AG08395 (cell line): ENCODE results near the gene GPSM1.
"Not testable (repeated sequence)": the region's sequence is repeated elsewhere in the genome, so short reads cannot be mapped to it uniquely, and the experiment has no call there.

ENCODE experiments used
- DNase-seq: peaks from one replicate; pipeline ENCODE4 v3.0.0; 2012; ENCODE audit warnings: mixed read lengths, low spot score

The GPSM1 gene

GRCh38 chr9:136344544-136345280 lies 17.4 kb downstream of the GPSM1 start:
- DNase-seq: no peak

- peak; percentile 70 for DNase-seq
Measured at GRCh38 chr9:136345281-136346156, 18.2 kb downstream of the GPSM1 start.

DNA sequence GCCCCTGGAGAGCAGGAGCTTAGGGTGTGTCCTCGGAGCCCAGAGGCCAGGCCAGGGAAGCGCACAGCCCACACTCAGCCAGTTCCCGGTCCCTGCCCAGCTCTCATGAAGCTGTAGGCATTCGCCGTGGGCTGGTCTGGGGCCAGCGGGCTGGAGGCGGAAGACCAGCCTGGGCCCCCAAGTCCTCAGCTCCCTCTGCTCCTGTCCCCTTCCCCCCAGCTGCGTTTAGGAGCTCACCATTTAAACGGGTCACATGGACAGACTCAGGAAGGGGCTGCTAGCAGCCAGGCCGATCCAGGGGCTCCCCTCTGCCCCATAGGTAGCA lies 18.8 kb downstream of the GPSM1 start:
- no peak for DNase-seq

DNA sequence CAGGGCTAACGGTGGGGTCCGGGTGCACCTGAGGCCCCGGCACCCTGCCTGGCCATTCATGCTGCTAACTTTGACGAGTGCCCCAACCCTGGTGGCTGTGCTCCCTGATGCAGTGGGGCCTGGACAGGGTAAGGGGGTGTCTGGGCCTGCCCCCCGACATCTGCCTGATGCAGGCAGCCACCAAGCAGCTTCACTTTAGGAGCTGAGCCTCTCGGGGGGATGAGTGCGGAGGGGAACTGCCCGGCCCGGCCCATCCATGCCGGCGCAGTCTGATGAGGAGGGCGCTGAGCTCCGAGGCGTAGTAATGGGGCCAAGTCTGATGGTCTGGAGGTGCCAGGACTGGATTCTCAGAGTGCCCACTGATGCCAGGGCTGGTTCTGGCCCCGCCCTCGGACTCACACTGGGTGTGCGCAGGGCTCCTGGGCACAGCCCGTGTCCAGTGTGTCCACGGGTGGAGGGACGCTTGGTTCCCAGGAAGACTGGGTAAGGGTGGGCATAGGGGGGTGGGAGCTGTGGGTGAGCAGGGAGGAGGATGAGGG lies 19.7 kb downstream of the GPSM1 start:
- DNase-seq: no peak

DNA sequence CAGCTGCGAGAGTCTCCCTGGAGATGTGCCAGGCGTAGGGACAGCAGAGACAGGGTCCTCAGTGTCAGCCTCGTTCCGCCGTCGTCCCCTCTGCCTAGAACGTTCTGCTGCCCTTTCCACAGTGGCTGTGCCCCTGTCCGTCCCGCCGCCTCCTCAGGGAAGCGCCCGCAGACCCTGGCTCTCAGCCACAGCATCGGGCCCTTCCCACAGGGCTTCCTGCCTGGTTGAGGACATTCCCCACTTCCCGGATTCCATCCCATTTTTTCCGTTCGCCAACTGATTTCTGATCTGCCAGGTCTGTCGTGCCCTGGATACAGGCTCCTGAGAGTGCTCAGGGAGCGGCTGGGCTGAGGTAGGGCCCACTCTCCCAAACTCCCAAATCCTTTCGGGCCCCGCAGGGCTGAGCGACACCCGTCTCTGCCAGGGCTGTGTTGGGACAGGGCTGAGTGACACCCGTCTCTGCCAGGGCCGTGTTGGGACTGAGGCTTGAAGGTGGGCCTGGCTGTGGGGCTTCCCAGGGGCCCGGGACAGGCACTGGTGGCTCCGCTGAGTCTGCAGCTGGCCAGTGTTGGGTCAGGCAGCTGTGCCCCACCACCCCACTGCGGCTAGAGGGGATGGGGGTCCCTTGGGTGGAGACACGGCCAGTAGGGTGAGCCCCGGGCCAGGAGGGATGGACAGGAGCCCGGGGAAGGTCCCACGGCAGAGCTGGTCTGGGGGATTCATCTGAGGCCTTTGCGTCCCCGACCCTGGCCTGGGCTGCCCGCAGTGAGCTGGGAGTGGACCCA lies 20.3 kb downstream of the GPSM1 start:
- DNase-seq: no peak

- no peak for DNase-seq
Measured at GRCh38 chr9:136348691-136349090, 21.4 kb downstream of the GPSM1 start.

DNA sequence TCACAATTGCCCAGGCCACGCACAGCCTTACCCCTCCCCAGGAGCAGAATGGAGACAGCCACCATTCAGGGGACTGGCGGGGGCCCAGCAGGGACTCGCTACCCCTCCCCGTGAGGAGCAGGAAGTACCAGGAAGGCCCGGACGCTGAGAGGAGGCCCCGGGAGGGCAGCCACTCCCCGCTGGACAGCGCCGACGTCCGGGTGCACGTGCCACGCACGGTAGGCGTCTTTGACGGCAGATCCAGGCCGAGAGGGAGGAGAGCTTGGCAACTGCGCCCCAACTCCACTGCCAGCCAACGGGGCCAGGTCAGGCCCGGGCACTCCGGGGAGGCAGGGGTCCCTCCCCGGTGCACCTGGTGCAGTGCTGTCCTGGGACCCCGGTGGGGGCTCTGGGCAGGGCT lies 22.2 kb downstream of the GPSM1 start:
- DNase-seq: no peak

GRCh38 chr9:136351252-136351800 lies 24.0 kb downstream of the GPSM1 start:
- DNase-seq: no peak

- DNase-seq: not testable (repeated sequence)
Measured at GRCh38 chr9:136351868-136352267, 24.5 kb downstream of the GPSM1 start.

- DNase-seq: no peak
Measured at GRCh38 chr9:136352682-136353081, 25.3 kb downstream of the GPSM1 start.

DNA sequence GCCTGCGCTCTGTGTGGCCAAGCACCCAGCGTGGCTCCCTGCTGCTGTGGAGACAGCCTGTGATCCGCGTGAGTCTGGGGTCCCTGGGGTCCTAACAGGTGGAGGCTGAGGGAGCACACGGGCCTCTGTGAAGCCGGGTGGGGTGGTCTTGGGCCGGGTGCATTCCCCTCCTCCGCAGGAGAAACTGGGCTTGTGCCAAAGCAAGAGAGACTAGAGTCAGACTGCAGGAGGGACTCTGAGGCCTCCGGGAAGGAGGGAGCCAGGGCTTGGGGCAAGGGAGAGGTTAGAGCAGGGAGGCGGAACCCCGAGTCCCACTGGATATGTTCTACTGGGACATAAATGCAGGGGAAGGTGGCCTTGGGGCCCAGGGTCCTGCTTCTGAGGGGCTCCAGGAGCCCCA lies 25.7 kb downstream of the GPSM1 start:
- DNase-seq: no peak

DNA sequence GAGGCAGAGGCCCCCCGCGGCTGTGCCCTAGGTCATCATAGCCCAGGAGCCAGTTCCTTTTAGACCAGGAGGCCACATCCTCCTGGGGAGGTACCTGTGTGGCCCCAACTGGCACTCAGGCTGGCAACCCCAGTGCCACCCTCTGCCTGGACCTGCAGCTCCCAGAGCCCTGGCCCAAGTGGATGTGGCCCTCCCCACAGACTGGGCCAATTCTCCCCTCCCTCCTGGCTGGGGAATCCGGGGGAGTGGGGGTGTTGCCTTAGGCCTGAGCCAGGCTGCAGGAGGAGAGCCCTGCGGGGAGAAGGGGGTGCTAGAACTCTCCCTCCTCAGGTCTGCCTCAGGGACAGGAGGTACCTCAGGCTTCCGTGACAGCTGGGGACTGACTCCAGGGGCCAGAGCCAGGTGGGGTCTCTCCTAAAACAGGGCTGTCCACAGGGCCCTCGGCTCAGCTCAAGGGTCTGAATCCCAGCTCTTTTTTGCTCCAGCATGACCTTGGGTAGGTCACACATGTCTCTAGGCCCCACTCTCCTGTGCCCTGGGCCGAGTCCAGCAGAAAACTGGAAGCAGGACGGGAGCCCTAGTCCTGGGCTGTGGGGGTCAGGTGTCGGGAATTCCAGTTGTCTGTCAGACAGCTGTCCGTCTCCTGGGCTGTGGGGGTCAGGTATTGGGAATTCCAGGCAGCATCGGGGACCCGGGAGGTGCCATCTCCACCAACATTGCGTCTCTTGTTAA lies 26.6 kb downstream of the GPSM1 start:
- no peak for DNase-seq

GRCh38 chr9:136354592-136355085 lies 27.3 kb downstream of the GPSM1 start:
- peak; percentile 49 for DNase-seq

- no peak for DNase-seq
Measured at GRCh38 chr9:136355616-136356557, 28.5 kb downstream of the GPSM1 start.

DNA sequence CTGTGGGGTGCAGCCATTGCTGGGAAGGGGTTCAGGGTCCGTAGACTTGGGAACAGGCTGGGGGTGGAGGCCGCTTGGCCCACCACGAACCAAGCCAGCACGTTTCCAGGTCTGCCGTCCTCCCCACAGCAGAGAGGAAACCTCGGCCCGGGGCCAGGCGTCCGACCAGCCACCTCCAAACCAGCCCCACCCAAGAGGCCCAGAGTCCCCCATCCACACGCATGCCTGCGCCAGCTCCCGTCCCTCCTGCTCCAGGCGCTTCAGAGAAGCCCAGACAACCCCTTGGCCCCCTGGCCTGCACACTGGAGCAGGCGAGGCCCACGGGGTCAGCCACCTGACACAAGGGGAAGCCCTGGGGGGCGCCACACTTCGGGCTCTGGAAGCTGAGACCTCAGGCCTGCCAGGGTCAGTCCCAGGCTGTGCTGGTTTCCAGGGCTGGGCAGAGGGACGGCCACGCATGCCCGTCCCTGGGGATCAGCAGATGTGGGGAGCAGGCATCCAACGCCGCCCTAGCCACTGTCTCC lies 29.9 kb downstream of the GPSM1 start:
- DNase-seq: no peak

DNA sequence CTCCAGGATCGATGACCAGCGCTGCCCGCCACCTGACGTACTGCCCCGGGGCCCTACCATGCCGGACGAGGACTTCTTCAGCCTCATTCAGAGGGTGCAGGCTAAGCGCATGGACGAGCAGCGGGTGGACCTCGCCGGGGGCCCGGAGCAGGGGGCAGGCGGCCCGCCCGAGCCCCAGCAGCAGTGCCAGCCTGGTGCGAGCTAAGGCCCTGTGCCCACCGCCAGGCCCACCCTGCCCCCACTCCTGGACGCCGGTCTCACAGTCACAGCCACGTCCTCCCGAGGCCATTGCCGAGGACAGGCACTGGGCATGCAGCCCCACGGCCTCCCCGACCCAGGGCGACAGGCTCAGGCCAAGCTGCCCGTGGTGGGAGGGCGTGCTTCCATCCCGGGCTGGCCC lies 30.7 kb downstream of the GPSM1 start:
- no peak for DNase-seq

GRCh38 chr9:136358888-136359287 lies 31.5 kb downstream of the GPSM1 start:
- no peak for DNase-seq

- DNase-seq: no peak
Measured at GRCh38 chr9:136359774-136360718, 32.7 kb downstream of the GPSM1 start.
